T-helper 2 cell treated with Interferon-gamma antibody and Interleukin-4, amounts not matched to agents 100 ng/mL and 5 ng/mL, for 36 hours (primary cell): ENCODE measurements around the gene ZNF354C. TPM values are rescaled to one million over a fixed set of nuclear protein-coding genes. Genes with fewer than 3 reads are reported as not detected.
"Not testable (repeated sequence)": the region's sequence is repeated elsewhere in the genome, so short reads cannot be mapped to it uniquely, and the experiment has no call there.

ENCODE experiments used
- intact Hi-C: fragments of 100-400 bp; cut with micrococcal nuclease; formaldehyde crosslinking; loops from one replicate; pipeline ENCODE4 v1.15.1; 2023
- total RNA-seq: library from RNA; stranded (reverse); gene quantifications from 2 replicates; pipeline ENCODE4 v1.2.3, GENCODE V29; 2022

Gene ZNF354C
- 3.7 TPM in 2 replicates for total RNA-seq

DNA sequence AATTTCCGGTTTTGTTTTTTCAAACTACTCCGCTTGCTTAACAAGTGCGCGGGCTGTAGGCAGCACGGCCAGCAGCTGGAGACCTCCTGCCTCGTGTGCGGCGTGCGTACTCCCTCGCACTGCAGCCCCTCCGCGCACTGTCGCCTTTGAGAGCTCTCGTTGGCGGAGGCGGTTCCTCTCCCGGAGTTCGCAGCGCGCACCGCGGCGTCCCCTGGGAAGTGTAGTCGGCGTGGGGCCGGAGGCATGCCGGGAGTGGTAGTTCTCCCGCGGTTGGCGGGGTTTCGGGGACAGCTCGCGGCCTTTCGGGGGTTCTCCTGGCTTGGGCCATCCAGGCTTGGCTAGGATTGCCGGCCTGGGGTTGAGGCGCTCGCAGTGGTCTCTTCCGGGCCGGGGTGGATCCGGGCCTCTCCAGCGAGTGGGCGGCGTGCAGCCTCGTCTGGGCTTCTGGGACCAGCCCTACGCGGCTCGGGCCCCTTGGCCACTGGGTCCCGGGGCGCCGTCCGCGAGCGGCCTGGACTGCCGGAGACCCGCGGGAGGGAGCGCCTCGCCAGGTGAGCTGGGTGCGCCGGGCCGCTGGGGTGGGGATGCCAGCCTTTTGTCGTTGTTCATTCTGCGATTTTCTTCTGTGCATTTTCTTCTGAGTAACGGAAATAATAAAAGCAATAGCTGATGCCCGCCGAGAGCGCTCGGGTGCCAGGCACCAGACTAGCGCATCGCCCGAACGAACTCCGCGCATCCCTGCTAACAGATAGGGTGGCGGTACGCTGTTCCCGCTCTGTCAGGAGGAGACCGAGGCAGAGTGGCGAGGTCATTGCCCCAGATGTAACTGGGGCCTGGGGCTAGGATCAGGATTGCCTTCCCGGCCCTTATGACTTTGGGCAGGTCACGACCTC is at the start of gene ZNF354C:
TSS of gene ZNF354C (plus strand) at position 258 of the 893 bp plus-strand sequence. CDS start 1,696 bp downstream, outside the sequence.
- intact Hi-C loops, result loop anchor here (1.0 to 2.0 kb wide), 3 partner anchors 37 to 434 kb away; partner anchors contain the start of genes CLK4, ZNF354B and ZNF879

DNA sequence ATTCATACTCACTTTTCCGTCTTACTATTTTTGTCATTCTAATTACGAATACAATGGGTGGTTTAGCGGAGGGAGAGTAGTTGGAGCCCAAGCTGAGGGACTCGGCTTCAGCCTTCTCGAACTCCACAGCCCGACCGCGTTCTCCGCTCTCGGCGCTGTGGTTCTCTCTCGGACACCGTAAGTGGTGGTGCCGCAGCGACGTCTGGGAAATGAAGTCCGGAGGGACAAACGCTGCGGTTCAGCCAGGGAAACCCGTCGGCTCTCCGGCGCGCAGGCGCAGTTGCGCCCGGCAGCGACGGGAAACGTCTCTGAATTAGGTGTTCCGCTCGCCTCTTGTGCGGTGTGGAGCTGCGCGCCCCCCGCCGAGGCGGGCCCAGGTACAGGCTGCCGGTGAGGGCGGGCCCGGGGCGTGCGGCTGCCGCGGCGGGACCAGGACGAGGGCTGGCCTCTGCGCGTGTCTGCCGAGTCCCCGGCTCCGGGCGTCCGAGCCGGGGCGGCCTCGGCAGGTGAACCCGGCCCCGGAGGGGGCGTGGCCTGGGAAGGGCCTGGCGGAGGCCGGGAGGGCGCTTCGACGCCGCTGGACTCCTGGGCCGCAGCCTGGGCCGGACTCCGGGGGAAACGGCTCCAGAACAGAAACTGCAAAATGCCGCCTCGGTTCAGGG is 36.5 kb upstream of the ZNF354C start, which contains the start of gene ZNF879:
TSS of gene ZNF879 (plus strand) at position 277 of the 662 bp plus-strand sequence. CDS start 1,201 bp downstream, outside the sequence.
- intact Hi-C loops, result loop anchor here (1.0 to 5.0 kb wide), 4 partner anchors 37 to 396 kb away; partner anchors contain the start of genes CLK4, ZNF354A, ZNF354B and ZNF354C

DNA sequence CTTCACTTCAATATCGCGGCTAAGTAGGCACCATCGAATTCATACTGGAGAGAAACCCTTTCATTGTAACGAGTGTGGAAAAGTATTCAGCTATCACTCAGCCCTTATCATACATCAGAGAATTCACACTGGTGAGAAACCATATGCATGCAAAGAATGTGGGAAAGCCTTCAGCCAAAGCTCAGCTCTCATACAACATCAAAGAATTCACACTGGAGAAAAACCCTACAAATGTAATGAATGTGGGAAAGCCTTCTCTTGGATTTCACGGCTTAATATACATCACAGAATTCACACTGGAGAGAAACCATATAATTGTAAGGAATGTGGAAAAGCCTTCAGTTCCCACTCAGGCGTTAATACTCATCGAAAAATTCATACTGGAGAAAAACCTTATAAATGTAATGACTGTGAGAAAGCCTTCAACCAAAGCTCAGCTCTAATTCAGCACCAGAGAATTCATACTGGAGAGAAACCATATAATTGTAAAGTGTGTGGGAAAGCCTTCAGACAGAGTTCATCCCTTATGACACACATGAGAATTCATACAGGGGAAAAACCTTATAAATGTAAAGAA is 27.1 kb upstream of the ZNF354C start:
- intact Hi-C loops, result no loop called here

GRCh38 chr5:179044765-179045164 is 15.4 kb upstream of the ZNF354C start:
- intact Hi-C loops, result no loop called here

- intact Hi-C loops, result no loop called here
Measured at GRCh38 chr5:179051784-179052183, 8.4 kb upstream of the ZNF354C start.

- intact Hi-C loops, result no loop called here
Measured at GRCh38 chr5:179054036-179054785, 6.0 kb upstream of the ZNF354C start.

DNA sequence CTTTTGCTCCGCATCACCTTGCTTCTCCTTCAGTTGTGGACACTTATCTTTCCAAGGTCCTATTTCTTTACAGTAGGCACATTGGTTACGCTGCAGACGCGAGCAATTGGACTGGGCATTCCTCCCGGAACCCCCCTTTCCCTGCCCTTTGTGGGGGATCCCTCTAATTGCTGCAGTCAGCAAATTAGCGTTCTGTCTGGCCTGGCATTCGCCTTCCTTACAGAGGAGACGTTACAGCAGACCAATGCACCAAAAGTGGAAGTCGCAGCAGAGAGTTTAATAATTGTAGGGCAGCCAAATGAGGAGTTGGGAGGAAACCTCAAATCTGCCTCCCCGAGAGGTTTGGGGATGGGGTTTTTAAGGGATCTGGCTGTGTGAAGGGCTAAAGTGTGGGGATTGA is 5.3 kb upstream of the ZNF354C start:
- intact Hi-C loops, result no loop called here

- intact Hi-C loops, result no loop called here
Measured at GRCh38 chr5:179055436-179055835, 4.7 kb upstream of the ZNF354C start.

GRCh38 chr5:179055841-179056240 is 4.3 kb upstream of the ZNF354C start:
- intact Hi-C loops, result no loop called here

- intact Hi-C loops, result loop anchor here (2.0 kb wide), 1 partner anchor 434 kb away; the partner anchor contains the start of gene CLK4
Measured at GRCh38 chr5:179061025-179061424, 852 bp downstream of the ZNF354C start.

- intact Hi-C loops, result no loop called here
Measured at GRCh38 chr5:179065703-179066102, 5.5 kb downstream of the ZNF354C start.

DNA sequence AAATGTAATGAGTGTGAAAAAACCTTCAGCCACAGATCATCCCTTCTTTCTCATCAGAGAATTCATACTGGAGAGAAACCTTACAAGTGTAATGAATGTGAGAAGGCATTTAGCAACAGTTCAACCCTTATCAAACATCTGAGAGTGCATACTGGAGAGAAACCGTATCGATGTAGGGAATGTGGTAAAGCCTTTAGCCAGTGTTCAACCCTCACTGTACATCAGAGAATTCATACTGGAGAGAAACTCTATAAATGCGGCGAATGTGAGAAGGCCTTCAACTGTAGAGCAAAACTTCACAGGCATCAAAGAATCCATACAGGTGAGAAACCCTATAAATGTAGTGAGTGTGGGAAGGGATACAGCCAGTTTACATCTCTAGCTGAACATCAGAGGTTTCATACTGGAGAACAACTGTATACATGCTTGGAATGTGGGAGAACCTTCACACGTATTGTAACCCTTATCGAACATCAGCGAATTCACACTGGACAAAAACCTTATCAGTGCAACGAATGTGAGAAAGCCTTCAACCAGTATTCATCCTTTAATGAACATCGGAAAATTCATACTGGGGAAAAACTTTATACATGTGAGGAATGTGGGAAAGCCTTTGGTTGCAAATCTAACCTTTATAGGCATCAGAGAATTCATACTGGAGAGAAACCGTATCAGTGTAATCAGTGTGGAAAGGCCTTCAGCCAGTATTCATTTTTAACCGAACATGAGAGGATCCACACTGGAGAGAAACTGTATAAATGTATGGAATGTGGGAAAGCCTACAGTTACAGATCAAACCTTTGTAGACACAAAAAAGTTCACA is 19.2 kb downstream of the ZNF354C start:
- intact Hi-C loops, result no loop called here

- intact Hi-C loops, result no loop called here
Measured at GRCh38 chr5:179080724-179081123, 20.6 kb downstream of the ZNF354C start.

DNA sequence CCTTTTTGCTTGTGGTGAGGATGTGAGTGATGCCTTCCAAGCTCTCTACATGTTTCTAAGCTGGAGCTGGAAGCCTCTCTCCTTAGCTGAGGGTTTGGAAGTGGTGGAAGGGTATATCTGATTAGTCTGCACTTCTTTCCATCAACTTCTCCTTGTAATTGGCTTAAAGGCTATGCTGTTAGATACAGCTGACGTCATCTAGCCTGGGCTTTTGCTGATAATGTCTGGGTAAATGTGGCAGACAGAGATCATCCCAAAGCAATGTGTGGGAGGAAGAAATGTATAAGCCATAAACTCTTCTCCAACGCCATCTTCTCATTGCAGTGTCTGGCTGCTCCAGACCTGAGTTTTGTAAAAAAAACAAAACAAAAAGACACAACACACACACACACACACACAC is 29.3 kb downstream of the ZNF354C start:
- intact Hi-C loops, result no loop called here

- intact Hi-C loops, result not testable (repeated sequence)
Measured at GRCh38 chr5:179101282-179101681, 41.1 kb downstream of the ZNF354C start.

- intact Hi-C loops, result no loop called here
Measured at GRCh38 chr5:179110528-179110927, 50.4 kb downstream of the ZNF354C start.

DNA sequence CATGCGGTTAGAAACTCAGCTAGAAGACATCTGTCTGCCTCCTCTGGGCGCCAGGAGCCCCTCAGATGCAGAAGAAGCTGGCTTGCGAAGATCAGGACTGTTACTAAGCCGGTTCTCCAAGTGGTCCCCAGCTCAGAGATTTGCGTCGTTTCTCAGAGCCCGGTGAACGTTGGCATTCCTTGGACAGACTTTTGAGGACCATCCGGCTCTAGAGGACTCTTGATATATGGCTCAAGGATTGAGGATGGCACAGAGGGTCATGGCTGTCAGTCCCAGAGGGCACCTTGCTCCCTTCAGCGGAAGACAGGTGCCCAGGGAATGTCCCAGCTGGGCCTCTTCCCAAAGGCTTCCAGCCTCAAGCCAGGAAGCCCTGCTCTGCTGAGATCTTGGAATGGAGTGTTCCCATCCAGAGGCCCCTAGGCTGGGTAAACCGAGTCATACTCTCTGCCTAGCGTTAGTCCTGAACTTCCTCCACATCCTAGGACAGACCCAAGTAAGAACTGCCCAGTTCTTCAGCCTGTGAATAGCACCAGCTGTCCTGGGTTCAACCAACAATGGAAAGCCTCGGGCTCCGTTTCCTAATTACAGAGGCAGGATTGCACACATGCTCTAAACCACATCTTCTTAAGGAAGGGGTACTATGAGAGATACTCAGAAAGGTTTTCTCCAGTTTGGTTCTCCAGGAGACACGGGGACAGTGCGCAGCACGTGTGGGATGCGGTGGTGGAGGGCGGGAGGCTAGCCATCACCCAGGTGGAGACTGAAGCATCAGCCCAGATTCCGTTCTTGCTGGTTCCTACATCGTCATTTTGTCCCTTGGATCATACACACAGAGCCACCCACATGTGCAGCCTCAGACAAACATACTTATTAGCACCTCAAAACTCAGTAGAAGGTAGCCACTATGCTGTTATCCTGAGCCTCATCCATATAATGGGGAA is 51.4 kb downstream of the ZNF354C start:
- intact Hi-C loops, result no loop called here

GRCh38 chr5:179112469-179113142 is 52.4 kb downstream of the ZNF354C start:
- intact Hi-C loops, result no loop called here
